RWPE1 (cell line): Measurements from ENCODE around the gene GALNTL6.

Experiments
- CTCF ChIA-PET: fragments of 350-600 bp; sonication (Branson Sonifier 250); formaldehyde crosslinking; extraction: SDS; loops from one replicate; lab custom pipeline; 2021; lab: Yijun Ruan, JAX
- POLR2A ChIA-PET: fragments of 400-600 bp; formaldehyde crosslinking; extraction: SDS; loops from one replicate; lab custom pipeline; 2020; ENCODE audit warnings: antibody characterized with exemption; ENCODE audit not compliant: low non-redundant PET; lab: Yijun Ruan, JAX
- DNase-seq: peaks from one replicate; pipeline ENCODE4 v3.0.0; 2012; ENCODE audit warnings: low spot score
- H3K27ac ChIP-seq: fragments of 450-650 bp; 2 replicates; pipeline ENCODE4 v1.5.1; 2017
- TF ChIP-seq, protein P1 (sequence below): fragments of 450-650 bp; conservative IDR thresholded peaks from 2 replicates; pipeline ENCODE4 v1.5.1; 2017; ENCODE audit warnings: low read depth, mild to moderate bottlenecking

Gene GALNTL6

DNA sequence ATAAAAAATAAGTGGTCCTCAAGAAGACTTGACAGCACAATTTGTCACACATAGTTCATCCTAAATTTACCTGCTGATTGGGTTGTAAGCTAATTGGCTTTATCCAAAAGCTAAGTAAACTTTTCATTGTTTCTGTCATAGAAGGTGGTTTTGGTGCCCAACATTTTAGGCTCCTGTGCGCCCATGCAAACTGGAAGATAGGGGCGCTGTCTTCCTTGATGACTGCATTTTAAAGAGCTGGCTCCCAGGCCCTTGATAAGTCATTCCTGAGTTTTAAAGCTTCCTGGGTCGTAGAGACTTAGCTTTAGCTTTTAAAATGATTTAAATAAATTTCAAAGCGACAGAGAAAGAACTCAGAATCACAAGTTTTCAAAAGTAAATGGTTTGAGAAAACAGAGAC is 730.0 kb downstream of the GALNTL6 start:
- CTCF ChIA-PET, result no interaction called here
- H3K27ac ChIP-seq, result no peak overlapping the region
- TF ChIP-seq, protein P1, sequence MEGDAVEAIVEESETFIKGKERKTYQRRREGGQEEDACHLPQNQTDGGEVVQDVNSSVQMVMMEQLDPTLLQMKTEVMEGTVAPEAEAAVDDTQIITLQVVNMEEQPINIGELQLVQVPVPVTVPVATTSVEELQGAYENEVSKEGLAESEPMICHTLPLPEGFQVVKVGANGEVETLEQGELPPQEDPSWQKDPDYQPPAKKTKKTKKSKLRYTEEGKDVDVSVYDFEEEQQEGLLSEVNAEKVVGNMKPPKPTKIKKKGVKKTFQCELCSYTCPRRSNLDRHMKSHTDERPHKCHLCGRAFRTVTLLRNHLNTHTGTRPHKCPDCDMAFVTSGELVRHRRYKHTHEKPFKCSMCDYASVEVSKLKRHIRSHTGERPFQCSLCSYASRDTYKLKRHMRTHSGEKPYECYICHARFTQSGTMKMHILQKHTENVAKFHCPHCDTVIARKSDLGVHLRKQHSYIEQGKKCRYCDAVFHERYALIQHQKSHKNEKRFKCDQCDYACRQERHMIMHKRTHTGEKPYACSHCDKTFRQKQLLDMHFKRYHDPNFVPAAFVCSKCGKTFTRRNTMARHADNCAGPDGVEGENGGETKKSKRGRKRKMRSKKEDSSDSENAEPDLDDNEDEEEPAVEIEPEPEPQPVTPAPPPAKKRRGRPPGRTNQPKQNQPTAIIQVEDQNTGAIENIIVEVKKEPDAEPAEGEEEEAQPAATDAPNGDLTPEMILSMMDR, result no peak
- DNase-seq, result no peak
- POLR2A ChIA-PET, result no interaction called here

DNA sequence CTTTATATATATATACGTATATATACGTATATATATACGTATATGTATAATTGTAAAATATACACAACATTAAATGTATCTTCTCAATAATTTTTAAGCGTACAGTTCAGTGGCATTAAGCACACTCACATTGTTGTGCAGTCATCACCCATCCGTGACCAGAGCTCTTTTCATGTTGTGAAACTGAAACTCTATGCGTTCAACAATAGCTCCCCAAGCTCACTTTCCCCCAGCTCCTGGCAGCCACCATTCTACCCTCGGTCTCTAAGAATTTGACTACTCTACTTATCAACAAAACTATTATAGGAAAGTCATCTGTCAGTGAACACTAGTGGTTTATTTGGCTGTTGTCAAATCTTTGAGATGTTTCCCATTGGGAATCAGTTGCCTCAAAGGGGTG is 733.6 kb downstream of the GALNTL6 start:
- ChIA-PET CTCF (no interaction called here), POLR2A (no interaction called here)
- DNase-seq, result no peak
- H3K27ac ChIP-seq, result no peak overlapping the region
- TF ChIP-seq, protein P1, result no peak

DNA sequence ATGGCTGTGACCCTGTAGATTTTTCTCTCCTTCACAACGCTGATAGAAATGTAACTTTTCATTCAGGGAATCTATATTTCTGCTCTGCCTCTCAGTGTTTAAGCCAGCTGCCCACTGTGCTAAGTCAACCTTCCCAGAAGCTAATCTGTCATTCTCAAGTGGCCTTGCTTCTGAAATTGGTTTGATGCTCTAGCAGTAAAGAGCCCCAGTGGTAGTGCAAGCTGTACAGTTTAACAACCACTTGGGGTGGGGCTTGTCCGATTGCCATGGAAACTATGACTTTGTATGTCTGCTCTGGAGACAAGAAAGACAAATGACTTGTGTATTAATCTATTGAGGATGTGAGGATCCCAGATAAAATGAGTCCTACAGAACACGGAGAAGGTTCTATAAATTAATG is 734.5 kb downstream of the GALNTL6 start:
- no peak overlapping the region for H3K27ac ChIP-seq
- TF ChIP-seq, protein P1, result no peak
- DNase-seq, result no peak
- ChIA-PET POLR2A (no interaction called here), CTCF (no interaction called here)

DNA sequence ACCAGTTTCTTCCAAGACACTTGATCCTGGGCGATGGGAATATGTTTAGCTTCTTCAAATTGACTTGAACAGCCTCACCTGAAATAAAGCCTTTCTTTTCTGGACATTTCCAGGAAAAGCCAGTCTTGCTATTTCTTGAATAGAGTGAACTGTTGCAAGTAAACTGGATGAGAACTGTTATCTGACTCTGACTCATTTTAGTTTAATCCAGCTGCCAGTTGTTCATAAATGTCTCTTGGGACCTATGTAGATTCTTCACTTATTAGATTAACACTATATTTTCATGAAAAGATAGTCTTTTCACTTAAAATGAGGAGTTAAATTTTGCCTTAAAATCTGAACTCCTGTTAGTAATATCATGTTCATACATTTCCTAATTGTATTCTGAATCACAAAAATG is 740.0 kb downstream of the GALNTL6 start:
- TF ChIP-seq, protein P1, result no peak
- POLR2A ChIA-PET, result no interaction called here
- no peak overlapping the region for H3K27ac ChIP-seq
- no peak for DNase-seq
- CTCF ChIA-PET, result no interaction called here

DNA sequence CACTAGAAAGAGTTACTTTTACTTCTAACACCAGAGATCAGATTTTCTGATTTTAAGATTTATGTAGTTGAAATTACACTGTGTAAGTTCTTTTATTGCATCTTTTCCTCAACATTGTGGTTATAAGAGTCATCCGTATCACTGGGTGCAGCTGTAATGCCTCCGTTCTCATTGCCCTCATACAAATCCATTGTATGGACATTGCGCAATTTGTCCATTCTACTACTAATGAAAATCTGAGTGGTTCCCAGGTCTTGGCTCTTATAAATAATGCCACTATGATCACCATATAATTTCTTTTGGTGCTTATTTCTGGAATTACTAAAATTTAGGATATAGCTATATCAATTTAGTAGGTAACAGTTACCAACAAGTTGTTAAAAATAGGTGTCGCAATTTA is 741.4 kb downstream of the GALNTL6 start:
- TF ChIP-seq, protein P1, result no peak

DNA sequence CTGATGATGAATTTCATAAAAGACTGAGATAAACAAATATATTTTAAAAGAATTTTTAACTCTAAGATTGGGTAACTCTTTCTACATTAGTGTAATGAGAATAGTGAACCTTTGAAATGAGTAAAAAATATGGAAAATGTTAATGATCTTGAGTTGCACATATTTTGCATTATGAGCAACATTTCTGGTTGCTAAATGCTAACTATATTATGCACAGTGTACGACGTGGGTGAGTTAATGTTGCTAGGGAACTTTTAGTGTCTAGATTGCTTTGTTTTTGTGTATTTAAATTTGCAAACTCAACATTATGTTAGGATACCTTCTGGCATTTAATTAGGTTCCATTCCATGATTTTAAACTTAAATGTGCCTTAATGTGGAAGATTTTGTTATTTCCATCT is 742.5 kb downstream of the GALNTL6 start:
- TF ChIP-seq, protein P1, result no peak
- no peak for DNase-seq
- no peak overlapping the region for H3K27ac ChIP-seq
- POLR2A ChIA-PET, result no interaction called here
- CTCF ChIA-PET, result no interaction called here

More for the DNA sequence above, 741.4 kb downstream of the GALNTL6 start:
- ChIA-PET CTCF (interaction anchor here (0.6 kb wide), 1 partner anchor 265 kb away, joined by 4 read pairs; no protein-coding TSS in a partner anchor), POLR2A (no interaction called here)
- H3K27ac ChIP-seq, result no peak overlapping the region
- DNase-seq, result no peak

DNA sequence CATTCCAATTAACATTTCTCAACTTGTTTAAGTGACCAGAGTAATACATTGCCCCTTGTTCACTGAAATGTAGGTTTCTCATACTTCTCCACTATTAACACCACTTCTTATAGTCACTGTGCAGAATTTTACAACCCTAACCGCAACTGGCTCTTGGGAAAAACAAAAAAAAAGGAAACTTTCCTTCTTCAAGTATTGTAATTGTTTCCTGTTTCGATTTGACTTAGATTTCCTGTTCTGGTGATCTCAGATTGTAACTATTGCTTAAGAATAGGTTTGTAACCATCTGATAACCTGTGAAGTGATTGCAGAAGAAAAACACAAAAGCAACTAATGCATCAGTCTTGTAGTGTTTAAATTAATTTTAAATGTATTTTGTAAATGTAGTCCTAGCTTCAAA is 760.7 kb downstream of the GALNTL6 start:
- CTCF ChIA-PET, result interaction anchor here (0.7 kb wide), 1 partner anchor 65 kb away, joined by 3 read pairs; no protein-coding TSS in a partner anchor
- H3K27ac ChIP-seq, result no peak overlapping the region
- no peak for DNase-seq
- POLR2A ChIA-PET, result no interaction called here
- TF ChIP-seq, protein P1, result no peak
